Mesodermal cell (in vitro differentiated cells): ENCODE results near the gene ARL15.

Experiments
- H3K27ac ChIP-seq: 2 replicates; pipeline ENCODE4 v1.7.0; 2013; ENCODE audit warnings: mild to moderate bottlenecking, low read depth, low read length, moderate library complexity; ENCODE audit not compliant: severe bottlenecking
- H3K36me3 ChIP-seq: 2 replicates; pipeline ENCODE4 v1.7.1; 2013; ENCODE audit warnings: mild to moderate bottlenecking, low read length, moderate library complexity; ENCODE audit not compliant: control insufficient read depth, insufficient read depth
- H3K4me1 ChIP-seq: one replicate; pipeline ENCODE4 v1.7.1; 2013; ENCODE audit warnings: mild to moderate bottlenecking, low read length; ENCODE audit not compliant: insufficient read depth, control insufficient read depth, poor library complexity, severe bottlenecking
- H3K4me3 ChIP-seq: 2 replicates; pipeline ENCODE4 v1.7.0; 2013; ENCODE audit warnings: low read length, control low read depth, mild to moderate bottlenecking; ENCODE audit not compliant: insufficient read depth, poor library complexity, severe bottlenecking; ENCODE audit errors: extremely low read depth
- H3K9me3 ChIP-seq: 2 replicates; pipeline ENCODE4 v1.7.1; 2013; ENCODE audit warnings: mild to moderate bottlenecking, low read length, moderate library complexity; ENCODE audit not compliant: control insufficient read depth
- WGBS, 2 experiments: methylation state at CpG; one replicate each; pipeline ENCODE4 v1.1.5; 2013; ENCODE audit warnings: missing lambda C conversion rate in 2 of 2; ENCODE audit not compliant: insufficient coverage in 2 of 2; 5-methylcytosine and 5-hydroxymethylcytosine counted together

ARL15 gene

DNA sequence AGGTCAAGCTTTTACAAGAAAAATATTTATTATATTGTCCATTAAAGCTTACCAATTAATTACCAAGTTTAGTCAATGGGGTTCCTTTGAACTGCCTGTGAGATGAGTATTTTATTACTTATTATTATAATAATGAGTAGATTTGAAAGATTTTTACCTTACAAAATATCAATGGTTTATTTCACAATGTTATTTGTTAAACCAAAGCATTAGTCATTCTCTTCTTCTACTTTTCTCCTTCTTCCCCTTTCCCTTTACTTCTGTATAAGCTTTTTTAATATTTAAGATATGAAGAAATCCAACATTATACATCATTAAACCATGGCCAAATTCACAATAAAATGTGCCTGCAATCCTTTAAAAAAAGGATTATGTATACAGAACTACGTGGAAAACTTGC lies 369.5 kb downstream of the ARL15 start:
- H3K36me3 ChIP-seq, result no peaks in the 10 kb centered on the region
- no peaks in the 10 kb centered on the region for H3K9me3 ChIP-seq
- H3K4me3 ChIP-seq, result no peak overlapping the region
- H3K4me1 ChIP-seq, result peaks cover 5% of the 10 kb centered on the region
- H3K27ac ChIP-seq, result no peak overlapping the region
- WGBS, 2 experiments, result no CpG with 5 or more reads among the region's 1 CpG

DNA sequence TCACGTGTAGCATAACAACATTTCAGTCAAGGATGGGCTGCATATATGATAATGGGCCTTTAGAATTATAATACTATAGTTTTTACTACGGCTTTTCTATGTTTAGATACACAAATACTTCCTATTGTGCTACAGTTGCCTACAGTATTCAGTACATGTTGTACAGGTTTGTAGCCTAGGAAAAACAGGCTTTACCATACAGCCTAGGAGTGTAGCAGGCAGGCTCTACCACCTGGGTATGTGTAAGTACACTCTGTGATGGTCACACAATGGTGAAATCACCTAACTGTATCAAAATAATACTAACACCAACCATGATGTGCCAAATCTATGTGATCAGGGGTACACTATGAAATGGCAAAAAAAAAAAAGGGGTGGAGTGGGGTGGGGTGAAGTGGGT lies 372.9 kb downstream of the ARL15 start:
- no peak overlapping the region for H3K4me3 ChIP-seq
- no peaks in the 10 kb centered on the region for H3K4me1 ChIP-seq
- H3K9me3 ChIP-seq, result no peaks in the 10 kb centered on the region
- WGBS, 2 experiments, result 100% methylated on average over 1 of the region's 2 CpGs; no CpG with 5 or more reads in 1 of the 2 experiments
- no peak overlapping the region for H3K27ac ChIP-seq
- no peaks in the 10 kb centered on the region for H3K36me3 ChIP-seq

DNA sequence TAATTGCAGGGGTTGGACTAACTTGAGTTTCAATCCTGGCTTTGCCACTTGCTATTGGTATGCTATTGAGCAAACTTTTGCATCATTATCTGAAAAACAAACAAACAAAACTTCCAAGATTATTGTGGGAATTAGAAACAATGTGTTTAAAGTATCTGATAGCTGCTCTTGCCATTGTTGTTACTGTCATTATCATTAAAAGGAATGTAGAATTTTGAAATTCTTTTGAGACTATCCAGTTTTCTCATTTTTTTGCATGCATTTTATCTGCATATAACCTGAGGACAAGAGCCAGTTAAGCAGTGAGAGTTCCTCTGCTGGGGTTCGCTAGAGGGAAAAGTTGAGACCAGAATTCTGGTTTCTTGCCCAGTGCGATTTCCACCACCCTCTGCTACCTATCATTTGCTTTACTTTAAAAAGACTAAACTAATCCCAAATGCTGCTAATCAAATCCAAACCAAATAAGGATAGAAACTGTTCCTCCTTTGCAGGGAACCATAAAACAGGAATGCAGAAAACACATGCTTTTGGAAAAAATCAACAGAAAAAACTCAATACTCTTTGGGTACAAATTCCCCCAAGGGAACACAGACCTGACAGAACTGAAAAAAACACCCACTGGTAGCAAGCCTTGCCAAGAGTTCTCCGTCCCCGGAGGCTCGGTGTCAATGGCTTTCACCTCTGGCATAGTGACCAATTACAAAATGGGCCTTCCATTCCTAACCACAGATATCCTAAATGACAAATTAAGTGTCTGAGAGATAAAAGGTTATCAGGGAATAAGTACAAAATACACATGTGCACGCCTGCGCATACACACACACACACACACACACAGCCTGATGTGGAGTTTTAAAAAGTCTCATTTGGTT lies 373.7 kb downstream of the ARL15 start:
- Histone ChIP-seq H3K36me3 (no peaks in the 10 kb centered on the region), H3K27ac (no peak overlapping the region), H3K9me3 (no peaks in the 10 kb centered on the region), H3K4me1 (no peaks in the 10 kb centered on the region), H3K4me3 (no peak overlapping the region)
- 87 to 100% methylated on average over 1 to 3 of the region's 7 CpGs for WGBS, 2 experiments

DNA sequence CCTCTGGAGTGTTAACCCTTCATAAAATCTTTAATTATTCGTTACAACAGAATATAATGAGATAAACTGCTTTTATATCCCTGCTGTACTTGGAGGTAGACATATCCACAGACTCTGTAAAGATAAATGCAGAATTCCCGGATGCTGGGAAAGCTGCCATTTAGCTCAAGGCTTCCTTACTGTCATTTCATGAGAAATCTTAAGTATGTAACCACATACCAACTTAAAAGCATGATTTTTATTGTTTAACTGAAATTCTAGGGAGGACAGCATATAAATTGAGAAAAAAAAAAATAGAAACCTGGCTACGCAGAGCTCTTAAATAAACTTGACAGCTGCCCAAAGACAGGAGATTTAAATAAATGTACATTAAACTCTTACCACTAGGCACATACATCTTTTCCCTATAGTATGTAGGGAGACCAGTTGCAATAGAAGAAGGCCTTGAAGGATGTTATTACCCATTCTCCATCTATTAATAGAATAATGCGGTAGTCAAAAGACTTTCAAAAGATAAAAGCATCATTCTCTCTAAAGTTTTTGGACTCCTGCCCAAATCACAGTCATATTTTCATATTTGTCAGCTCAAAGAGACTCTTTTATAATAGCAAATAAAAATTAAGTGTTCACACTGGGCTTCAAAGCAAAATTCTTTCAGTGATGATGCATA lies 376.1 kb downstream of the ARL15 start:
- WGBS, 2 experiments, result no CpG with 5 or more reads among the region's 4 CpGs
- Histone ChIP-seq H3K9me3 (no peaks in the 10 kb centered on the region), H3K36me3 (no peaks in the 10 kb centered on the region), H3K27ac (no peak overlapping the region), H3K4me1 (no peaks in the 10 kb centered on the region), H3K4me3 (no peak overlapping the region)

DNA sequence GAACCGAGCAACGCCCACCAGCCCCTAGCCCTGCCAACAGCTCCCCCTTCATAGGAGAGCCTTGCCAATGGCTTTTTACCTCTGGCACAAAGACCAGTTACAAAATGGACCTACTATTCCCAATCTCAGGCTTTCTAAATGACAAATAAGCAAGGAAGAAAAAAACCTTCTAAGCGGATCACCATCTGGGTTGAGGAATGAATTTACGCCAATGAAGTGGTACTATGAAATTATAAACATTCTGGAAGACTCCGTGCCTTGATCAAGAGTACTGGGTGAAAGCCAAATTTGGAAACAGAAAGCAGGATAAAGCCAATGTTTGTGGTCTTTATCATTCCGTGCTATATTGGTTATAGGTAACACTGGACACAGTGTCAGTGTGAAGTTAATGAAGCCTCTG lies 378.0 kb downstream of the ARL15 start:
- Histone ChIP-seq H3K36me3 (no peaks in the 10 kb centered on the region), H3K4me3 (no peak overlapping the region), H3K9me3 (no peaks in the 10 kb centered on the region), H3K4me1 (peaks cover 3% of the 10 kb centered on the region), H3K27ac (no peak overlapping the region)
- 94 to 96% methylated on average over 6 of the region's 6 CpGs for WGBS, 2 experiments

DNA sequence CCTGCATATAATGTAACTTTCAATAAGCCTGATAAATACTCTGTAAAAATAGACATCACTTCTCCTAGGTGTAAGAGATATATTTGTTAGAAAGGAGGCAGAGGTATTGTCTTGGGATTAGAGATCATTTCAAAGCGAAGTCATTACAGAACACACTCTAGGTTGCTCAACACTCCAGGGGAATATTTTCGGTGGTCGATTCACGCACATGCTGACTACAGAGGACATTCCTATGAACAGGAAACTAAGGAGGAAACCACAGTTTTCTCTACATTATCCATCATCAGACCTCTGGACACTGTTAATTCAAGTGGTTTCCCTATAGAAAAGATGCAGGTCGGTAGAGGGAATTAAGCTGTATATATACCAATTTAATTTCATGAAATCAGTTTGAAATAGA lies 379.9 kb downstream of the ARL15 start:
- H3K27ac ChIP-seq, result no peak overlapping the region
- peaks cover 3% of the 10 kb centered on the region for H3K4me1 ChIP-seq
- H3K36me3 ChIP-seq, result no peaks in the 10 kb centered on the region
- no peak overlapping the region for H3K4me3 ChIP-seq
- H3K9me3 ChIP-seq, result no peaks in the 10 kb centered on the region
- 100% methylated on average over 3 of the region's 5 CpGs; no CpG with 5 or more reads in 1 of the 2 experiments for WGBS, 2 experiments

DNA sequence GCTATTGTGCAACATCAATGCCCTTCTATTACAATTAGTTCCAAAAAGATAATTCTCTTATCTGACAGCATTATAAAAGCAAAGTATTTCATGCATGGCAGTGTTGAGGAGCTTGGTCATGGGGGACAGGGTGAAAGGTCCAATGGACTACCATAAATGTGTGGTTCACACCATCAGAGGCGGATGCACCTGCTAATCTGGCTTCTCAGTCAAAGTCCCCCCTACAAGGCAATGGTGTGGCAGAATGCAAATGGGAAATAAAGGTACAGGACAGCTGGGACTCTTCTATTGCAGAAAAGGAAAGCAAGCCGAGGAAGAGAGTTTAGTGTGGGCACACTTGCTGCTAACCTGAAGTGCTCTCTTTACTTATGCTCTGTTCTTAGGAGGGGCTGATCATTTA lies 380.8 kb downstream of the ARL15 start:
- Histone ChIP-seq H3K4me3 (no peak overlapping the region), H3K27ac (no peak overlapping the region), H3K4me1 (peaks cover 3% of the 10 kb centered on the region), H3K9me3 (no peaks in the 10 kb centered on the region), H3K36me3 (no peaks in the 10 kb centered on the region)
- whole genome bisulfite sequencing, 2 experiments, result 100% methylated on average over 1 of the region's 2 CpGs; no CpG with 5 or more reads in 1 of the 2 experiments

DNA sequence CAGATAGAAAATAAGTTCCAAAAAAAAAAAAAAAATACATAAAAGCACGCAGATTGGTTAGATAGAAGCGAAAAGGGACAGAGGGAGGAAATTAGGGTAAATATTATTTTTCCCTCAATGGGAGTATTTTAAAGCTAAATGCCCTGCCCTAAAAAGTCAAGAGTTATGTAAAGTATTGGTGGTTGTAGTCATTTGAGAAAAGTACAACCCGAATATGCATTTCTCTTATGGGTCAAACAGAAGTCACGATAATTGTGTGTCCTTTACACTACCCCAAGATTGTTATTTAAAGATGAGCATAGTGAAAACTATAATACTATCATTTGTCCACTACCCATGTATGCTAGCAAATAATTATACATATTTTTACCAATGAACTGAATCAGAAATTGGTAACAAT lies 381.2 kb downstream of the ARL15 start:
- WGBS, 2 experiments, result no CpG with 5 or more reads among the region's 4 CpGs
- Histone ChIP-seq H3K36me3 (no peaks in the 10 kb centered on the region), H3K4me1 (peaks cover 3% of the 10 kb centered on the region)

DNA sequence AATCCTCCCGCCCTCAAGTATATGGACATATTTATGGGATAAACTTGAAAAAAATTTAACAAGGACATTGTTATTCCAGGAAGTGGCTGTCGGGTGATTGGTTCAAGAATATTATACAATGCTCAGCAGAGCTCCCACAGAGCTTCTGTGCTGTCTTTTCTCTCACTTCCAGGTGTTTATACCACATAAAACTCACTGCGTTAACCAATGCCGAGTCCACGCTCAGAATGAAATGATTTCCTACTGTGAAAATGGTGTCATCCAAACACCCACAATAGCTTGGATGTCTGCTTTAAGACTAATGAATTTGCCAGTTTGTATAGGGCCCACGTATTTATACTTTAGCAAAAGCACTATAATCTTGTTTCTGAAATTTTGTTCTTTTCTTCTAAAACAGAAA lies 381.7 kb downstream of the ARL15 start:
- Histone ChIP-seq H3K36me3 (no peaks in the 10 kb centered on the region), H3K4me3 (no peak overlapping the region), H3K9me3 (no peaks in the 10 kb centered on the region), H3K27ac (no peak overlapping the region), H3K4me1 (peaks cover 3% of the 10 kb centered on the region)
- 89 to 100% methylated on average over 1 to 3 of the region's 6 CpGs for WGBS, 2 experiments

More for the DNA sequence above, 381.2 kb downstream of the ARL15 start:
- H3K4me3 ChIP-seq, result no peak overlapping the region
- no peak overlapping the region for H3K27ac ChIP-seq
- H3K9me3 ChIP-seq, result no peaks in the 10 kb centered on the region

DNA sequence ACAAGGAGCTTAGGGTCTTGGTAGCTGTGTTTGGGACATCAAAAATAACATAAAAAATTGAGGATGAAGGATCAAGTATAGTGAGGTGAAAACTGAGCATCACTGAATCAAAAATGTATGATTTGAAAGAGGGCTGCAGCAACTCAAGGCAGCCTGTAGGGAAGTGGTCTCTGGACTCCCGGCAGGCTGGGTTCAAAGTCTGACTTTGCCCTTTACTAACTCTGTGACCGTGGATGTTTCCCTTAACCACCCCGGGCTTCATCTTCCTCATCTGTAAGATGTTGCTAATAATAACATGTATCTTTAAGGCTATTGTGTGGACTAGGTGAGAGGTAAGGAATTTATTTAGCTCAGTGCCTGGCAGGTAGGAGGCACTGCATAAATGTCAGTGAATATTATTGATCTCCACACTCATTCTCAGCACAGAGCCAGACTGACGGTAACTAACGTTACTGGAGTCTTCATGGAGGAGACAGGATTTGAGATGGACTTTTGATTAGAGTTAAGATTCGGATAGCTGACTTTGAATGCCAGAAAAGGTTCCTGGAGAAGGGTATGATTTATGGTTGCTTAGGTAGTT lies 382.6 kb downstream of the ARL15 start:
- Histone ChIP-seq H3K27ac (no peak overlapping the region), H3K4me3 (no peak overlapping the region), H3K9me3 (no peaks in the 10 kb centered on the region), H3K4me1 (peaks cover 3% of the 10 kb centered on the region), H3K36me3 (no peaks in the 10 kb centered on the region)
- 86 to 93% methylated on average over 3 to 4 of the region's 6 CpGs for WGBS, 2 experiments
